Fibroblast of lung (primary cell): ENCODE results near the gene AQP12B.

Experiments
- CTCF ChIP-seq, 2 donors: IDR thresholded peaks in 1 of 2; conservative IDR thresholded peaks in 1 of 2; 1 replicate in 1 of 2; 2 replicates in 1 of 2; pipeline ENCODE4 v1.5.1; 2011 to 2012; ENCODE audit warnings: low read length in 2 of 2, control low read depth in 1 of 2, inconsistent platforms in 1 of 2, low read depth in 1 of 2, mild to moderate bottlenecking in 1 of 2
- EZH2 ChIP-seq: IDR thresholded peaks from 2 replicates; pipeline ENCODE4 v1.5.1; 2012; ENCODE audit warnings: low read length, control low read depth, mild to moderate bottlenecking; ENCODE audit errors: missing control alignments

DNA sequence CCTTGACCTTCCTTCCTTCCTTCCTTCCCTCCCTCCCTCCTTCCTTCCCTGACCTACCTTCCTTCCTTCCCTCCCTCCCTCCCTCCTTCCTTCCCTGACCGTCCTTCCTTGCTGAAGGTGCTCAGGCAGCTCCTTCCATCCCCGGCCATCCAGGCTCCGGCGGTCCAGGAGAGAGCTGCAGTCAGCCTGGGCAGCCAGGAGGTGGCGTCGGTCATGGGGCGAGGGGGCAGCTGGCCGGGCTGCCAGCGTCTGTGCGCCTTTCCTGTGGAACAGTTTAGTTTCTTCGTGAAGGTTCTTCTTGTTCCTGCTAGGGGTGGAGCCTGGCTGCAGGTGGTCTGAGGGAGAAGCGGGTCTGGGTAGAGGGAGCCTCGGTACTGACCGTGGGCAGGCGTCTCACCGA is 41.7 kb downstream of the AQP12B start:
- TF ChIP-seq CTCF (conservative IDR thresholded peaks at IDR 0.05 in 1 of 2, IDR thresholded peaks at IDR 0.05 in 1 of 2; ENCODE audit: low read depth in 1 of 2, low read length in 2 of 2) (peak; percentile 27 to 43), EZH2 (no peak)
